Stimulated activated CD4-positive, alpha-beta T cell treated with anti-CD3 and anti-CD28 coated beads, TNF-alpha, amount 100 ng/mL, for 24 hours (primary cell): Measurements from ENCODE around the gene SFMBT2.
A peak's percentile ranks its signal among the peaks of the same experiment; 100 is the strongest.
"Not testable (repeated sequence)": the region's sequence is repeated elsewhere in the genome, so short reads cannot be mapped to it uniquely, and the experiment has no call there.

Source experiments
- DNase-seq, 3 experiments: peaks; one replicate each; pipeline ENCODE4 v3.0.0-alpha.2; 2020; ENCODE audit warnings: low read depth in 3 of 3

Gene SFMBT2

DNA sequence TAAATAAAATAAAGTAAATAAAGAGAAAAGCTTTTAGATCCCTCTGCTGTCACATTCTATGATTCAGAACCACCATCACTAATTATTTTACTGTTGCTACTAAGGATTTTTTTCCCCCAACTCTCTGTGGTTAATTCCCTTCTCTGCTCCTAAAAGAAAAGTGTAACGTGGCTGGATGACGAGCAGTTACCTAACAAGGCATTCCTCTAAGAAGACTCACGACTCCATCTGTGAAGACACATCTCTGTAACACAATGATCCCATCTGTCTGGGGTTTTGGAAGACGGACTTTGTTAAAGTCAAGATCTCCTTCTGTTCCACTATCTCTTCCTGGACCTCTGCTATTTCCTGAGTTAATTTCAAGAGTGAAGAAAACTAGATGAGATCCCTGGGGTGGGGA, 179.9 kb downstream of the SFMBT2 start:
- no peak for DNase-seq

GRCh38 chr10:7230036-7230435, 180.8 kb downstream of the SFMBT2 start:
- no peak for DNase-seq

- DNase-seq = no peak
Observed at GRCh38 chr10:7225133-7225532, 185.7 kb downstream of the SFMBT2 start.

DNA sequence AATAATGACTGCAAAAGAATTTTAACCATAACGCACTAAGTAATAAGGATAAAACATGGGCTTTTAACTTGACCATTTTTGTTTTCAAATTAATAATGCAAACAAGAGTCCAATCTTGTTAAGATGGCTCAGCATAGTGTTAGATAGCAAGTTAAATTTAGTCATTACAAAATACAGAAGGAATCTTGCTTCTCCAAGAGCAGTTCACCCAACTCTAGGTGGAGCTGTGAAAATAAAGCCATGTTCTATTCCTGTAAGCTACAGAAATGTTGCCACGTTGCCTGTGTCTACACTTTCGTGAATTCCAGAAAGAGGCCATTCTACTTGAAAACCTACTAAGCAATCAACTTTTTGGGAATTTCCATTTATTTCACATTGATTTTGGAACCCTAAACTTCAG, 191.9 kb downstream of the SFMBT2 start:
- no peak for DNase-seq

GRCh38 chr10:7212696-7213095, 198.1 kb downstream of the SFMBT2 start:
- not testable (repeated sequence) for DNase-seq

DNA sequence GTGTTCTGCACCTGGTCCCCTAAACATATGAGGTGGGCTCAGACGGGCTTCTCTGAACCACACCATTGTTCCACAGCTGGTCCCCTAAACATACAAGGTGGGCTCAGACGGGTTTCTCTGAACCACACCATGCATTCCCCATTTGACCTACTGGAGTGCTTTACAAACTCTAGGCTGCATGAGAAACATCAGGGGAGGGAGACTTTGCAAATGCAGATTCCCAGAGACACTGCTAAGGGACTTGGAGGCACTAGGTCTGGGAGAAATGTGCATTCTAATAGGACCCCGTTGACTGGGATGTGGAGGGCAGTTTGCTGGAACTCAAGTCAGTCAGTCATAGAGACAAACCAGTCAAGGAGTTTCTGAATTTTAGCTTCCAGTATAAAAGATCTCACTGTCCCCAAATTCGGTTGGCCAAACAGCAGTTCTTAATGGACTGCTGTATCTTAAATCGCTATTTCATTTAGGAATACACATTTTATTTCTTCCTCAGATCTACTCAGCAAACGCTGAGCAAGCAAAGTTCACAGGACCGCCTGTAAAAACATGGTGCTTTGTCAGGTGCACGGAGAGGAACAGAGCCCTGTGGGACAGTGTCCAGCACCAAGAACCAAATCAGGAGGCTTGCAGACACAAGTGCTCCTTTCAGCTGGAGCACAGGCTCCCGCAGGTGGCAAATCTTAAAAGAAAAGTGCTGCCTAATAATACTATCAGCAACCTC, 198.8 kb downstream of the SFMBT2 start:
- no peak for DNase-seq

- DNase-seq = no peak
Observed at GRCh38 chr10:7210516-7210915, 200.3 kb downstream of the SFMBT2 start.

DNA sequence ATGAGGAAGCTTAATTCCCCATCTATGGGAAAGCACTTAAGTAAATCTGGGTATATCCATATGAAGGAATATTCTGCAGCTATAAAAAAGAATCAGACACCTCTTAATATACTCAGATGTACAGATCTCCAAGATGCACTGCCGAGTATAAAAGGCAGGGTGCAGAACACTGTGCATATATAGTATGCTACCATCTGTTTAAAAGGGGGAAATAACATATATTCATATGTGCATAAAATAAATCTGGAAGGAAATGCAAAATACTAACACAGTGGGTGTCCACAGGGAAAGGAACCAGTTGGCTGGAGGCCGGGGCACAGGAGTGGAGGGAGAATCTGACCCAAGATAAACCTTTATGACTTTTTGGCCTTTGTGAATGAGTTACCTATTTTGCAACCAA, 201.4 kb downstream of the SFMBT2 start:
- DNase-seq = no peak

DNA sequence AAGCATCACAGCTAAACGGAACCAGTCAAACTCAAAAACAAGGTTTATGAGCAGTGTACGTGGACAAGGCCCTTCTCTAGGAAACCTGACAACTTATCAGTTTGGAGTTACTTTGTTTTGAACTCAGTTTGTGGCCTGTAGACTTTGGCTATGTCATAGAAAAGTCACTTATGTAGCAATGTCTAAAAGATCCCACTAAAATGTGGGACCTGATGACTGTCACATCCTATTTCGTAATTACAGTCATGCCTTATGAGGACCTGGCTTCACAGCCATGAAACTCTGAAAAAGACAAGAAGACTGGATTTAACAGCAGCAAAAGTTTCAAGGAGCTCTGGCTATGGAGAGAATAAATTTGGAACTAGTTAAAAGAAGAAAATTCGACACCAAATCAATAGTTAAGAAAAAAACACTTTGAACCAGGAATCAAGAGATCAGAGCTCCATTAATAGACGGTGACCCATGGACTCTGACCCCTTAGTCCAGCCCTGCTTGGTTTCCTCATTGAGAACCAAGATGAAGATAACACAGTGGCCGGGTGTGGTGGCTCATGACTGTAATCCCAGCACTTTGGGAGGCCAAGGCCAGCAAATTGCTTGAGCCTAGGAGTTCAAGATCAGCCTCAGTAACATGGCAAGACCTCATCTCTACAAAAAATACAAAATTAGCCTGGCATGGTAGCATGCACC, 204.3 kb downstream of the SFMBT2 start:
- no peak for DNase-seq

GRCh38 chr10:7205656-7206055, 205.2 kb downstream of the SFMBT2 start:
- no peak for DNase-seq

GRCh38 chr10:7202793-7203355, 208.0 kb downstream of the SFMBT2 start:
- DNase-seq = no peak

GRCh38 chr10:7199152-7199760, 211.6 kb downstream of the SFMBT2 start:
- DNase-seq = no peak

GRCh38 chr10:7196284-7196683, 214.6 kb downstream of the SFMBT2 start:
- no peak for DNase-seq

DNA sequence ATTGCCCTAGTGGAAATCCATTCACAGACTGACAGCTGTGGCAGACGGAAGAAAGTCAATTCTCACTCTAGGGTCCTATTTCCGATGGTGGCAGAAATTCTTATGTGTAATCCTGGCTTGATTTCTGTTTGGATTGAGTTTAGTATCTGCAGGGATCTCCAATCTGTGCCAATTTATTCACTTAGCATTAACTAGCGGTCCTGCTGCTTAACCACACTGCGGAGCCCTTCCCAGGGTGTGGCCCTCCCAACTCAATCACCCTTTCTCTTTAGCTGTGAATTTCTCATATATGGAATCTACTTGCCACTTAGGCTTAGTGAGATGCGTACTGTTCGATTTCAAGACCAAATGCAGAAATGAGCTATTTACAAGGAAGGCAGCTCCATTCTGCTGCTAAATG, 215.7 kb downstream of the SFMBT2 start:
- DNase-seq = no peak

- no peak for DNase-seq
Observed at GRCh38 chr10:7194571-7194970, 216.3 kb downstream of the SFMBT2 start.

DNA sequence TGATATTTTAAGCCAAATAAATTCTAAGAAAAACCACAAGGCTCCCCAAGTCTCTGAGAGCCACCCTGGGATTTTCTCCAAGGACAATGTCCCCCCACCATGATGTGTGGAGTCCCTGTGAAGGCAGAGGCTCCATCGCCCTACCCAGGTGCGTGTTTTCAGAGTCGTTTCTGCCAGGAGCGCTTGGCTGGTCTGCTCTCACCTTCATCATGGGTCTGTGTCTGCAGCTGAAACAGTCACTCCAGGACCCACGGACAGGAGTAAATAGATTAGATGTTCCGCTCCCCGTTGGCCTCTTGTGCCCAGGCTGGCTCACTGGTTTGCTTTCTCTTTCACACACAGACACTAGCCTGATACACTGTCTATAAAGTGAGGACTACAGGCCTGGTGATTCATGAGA, 217.5 kb downstream of the SFMBT2 start:
- peak in 2 of 3 experiments; percentile 8 to 44 for DNase-seq

DNA sequence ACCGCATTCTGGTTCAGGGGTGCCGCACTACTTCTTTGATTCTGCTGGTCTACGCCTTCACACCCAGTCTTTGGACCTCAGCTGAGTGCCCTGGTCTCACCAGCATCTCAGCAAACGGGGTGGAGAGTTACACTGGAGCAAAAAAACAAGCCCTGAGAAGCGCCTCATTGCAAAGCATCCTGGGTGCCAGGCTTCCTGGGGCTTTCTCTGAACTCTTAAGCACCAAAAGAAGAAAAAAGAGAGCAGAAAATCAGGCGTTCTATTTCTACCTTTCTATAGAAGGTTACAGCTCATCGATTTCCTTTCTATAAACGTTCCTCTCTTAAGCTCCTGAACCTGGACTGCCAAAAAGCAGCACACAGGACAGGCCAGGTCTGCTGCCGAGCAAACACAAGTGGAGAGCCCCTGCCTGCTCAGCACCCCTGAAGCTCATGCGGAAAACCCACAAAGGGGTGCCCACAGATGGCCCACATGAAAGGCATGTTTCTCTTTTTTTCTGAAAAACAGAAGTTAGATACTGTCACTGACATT, 217.9 kb downstream of the SFMBT2 start:
- peak in 2 of 3 experiments; percentile 14 to 59 for DNase-seq

- DNase-seq = no peak
Observed at GRCh38 chr10:7192061-7192460, 218.8 kb downstream of the SFMBT2 start.

DNA sequence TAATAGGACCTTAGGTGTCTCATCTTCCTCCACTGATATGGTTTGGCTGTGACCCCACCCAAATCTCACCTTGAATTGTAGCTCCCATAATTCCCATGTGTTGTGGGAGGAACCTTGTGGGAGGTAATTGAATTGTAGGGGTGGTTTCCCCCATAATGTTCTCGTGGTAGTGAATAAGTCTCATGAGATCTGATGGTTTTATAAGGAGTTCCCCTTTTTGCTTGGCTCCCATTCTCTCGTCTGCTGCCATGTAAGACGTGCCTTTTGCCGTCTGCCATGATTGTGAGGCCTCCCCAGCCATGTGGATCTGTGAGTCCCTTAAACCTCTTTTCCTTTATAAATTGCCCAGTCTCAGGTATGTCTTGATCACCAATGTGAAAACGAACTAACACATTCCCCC, 220.1 kb downstream of the SFMBT2 start:
- not testable (repeated sequence) for DNase-seq

- DNase-seq = no peak
Observed at GRCh38 chr10:7189909-7190308, 220.9 kb downstream of the SFMBT2 start.

- DNase-seq = no peak
Observed at GRCh38 chr10:7188456-7189050, 222.3 kb downstream of the SFMBT2 start.
